GM21529 (cell line): Measurements from ENCODE around the gene PFKFB2.

Experiments used
- ATAC-seq: cut with Tn5 transposase; IDR thresholded peaks from one replicate; pipeline ENCODE4 v1.9.1; 2021; ENCODE audit not compliant: unreplicated experiment

PFKFB2 gene

DNA sequence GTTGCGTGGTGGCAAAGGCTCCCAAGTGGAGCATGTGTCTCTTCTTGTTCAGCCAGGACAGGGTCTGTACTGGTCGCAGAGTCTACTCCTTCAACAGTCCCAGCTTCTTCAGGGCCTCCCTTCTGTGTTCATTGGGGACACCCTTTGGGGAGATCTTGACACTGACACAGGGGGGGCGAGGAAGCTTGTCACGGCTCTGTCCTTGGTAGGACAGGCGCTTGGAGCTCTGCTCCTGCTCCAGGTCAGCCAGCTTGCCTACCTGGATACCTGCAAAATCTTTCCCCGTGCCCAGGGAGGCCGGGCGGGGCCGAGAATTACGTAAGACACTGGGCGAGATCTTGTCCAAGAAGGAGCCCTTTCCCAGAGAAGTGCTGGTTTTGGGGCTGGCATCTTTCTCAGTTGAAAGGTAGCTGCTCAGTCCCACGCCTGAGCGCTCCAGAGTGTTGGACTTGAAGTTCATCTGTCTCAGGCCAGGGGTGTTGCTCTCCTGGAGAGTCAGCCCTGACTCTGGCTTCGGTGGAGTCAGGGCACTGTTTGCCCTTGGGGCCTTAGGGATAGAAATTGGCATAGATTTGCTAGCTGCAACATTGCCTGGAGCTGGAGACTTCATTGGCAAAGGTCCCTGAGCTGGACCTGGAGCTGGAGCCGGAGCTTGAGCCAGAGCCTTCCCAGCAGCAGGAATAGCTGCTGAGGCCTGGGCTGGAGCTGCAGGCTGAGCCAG is 31.0 kb upstream of the PFKFB2 start:
- no peak for ATAC-seq

- no peak for ATAC-seq
Observed at GRCh38 chr1:207022996-207023679, 29.9 kb upstream of the PFKFB2 start.

DNA sequence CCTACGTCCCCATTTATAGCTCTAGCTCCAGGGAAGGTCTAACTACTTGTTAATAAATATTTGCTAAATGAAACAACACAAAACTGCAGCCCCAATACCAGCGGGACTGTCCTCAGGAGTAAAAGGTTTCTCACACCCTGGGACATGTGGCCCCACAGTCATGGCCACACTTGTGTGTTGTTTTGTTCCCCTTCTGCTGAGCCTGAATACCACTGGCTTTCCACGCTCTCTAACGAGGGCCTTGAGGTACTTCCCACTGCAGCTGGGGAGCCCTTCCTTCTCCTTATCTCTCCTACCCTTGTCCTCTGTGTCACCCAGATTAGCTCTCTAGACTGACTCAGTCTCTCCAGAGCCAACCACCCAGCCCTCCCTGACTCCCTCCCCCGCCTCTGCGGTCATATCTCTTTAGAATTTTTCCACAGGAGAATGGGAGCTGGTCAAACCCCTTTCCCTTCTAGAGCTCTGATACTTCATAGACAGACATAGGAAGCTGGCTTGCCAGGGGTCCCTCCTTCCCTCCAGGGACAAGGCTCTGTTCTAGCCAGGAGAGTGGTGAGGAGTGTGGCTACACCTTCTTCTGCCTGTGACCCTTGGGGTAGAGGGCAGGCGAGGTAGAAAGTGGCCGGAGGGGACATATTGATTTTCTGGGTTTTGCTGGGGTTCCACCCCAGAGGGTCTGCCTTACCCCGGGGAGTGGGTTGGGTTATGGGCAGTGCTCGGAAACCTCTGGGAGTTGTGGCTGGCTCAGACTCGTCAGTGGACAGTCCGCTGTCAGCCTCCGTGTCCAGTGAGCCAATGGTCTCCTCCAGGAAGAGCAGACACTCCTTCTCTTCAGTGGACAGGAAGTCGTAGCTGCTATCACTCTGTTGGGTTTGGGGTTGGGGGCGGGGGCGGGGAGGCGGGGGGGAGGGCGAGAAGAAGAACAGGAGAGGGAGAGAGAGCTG is 28.6 kb upstream of the PFKFB2 start:
- no peak for ATAC-seq

GRCh38 chr1:207025146-207025880 is 27.8 kb upstream of the PFKFB2 start:
- ATAC-seq = no peak

DNA sequence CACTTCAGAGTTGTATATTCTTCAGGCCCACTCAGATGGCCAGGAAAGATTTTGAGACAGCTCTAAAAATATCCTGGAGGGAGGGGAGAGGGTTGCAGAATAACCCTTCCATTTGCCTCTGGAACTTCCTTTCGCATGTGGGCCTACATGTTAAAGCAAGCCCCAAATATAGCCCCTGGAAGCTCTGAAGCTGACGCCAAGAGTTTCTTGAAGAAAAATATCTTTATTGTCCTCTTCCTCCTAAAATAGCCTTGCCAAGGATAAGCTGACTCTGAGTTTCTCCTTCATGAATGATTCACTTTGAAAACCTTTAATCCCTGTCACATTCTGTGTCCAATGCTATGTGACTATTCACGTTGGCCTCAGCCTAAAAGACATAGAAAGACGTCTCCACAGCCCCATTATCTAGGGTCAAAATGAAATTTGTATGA is 27.0 kb upstream of the PFKFB2 start:
- no peak for ATAC-seq

DNA sequence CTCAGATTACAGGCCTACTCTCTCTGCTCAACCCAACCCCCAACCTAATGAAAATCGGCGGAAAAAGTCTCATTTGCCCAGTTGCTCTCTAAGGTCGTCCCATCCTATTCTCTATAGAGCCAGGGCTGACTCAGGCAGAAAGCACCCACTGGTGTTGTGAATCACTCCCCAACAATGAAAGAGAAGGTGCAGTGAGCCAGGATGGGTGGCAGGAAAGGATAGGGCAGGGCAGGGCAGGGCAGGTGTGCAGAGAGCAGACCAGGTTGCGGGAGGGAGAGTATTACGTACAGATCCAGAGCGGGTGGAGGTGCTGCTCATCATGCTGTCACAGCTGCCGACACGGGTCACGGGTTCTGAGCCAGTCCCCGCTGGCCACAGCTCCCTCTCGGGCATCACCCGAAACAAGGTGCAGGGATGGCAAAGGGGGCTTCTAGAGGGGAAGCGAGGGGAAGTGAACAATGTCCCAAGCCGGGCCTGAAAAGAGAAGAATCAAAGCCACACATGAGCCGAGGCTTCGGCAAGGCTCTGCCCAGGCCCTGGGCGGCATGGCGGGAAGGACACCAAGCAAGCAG is 25.8 kb upstream of the PFKFB2 start:
- ATAC-seq = no peak

- no peak for ATAC-seq
Observed at GRCh38 chr1:207027921-207028320, 25.2 kb upstream of the PFKFB2 start.

- no peak for ATAC-seq
Observed at GRCh38 chr1:207028884-207029650, 24.0 kb upstream of the PFKFB2 start.

- no peak for ATAC-seq
Observed at GRCh38 chr1:207029701-207030521, 23.2 kb upstream of the PFKFB2 start.

DNA sequence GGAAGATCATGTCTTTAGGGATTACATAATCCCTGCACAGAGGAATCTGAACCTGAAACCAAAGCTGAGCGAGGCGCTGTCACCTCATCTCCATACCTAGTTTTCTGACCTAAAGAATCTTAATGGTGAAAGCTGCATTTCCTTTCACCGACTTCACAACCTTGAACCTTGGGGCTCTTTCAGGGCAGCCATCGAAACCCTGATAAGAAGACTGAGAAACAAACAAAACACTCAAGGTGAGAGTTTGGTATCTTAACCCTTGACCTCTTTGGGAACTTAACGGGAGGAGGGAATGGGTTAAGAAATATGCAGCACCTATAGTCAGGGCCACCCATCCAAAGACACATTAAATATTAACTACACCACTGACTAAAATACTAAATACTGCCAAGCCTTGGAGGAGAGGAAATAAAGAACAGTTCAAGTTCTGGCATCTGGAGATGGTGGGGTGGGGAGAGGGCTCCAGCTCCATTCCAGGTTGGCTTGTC is 22.5 kb upstream of the PFKFB2 start:
- ATAC-seq = no peak

GRCh38 chr1:207031016-207031415 is 22.1 kb upstream of the PFKFB2 start:
- ATAC-seq = no peak

- no peak for ATAC-seq
Observed at GRCh38 chr1:207031632-207032264, 21.3 kb upstream of the PFKFB2 start.

DNA sequence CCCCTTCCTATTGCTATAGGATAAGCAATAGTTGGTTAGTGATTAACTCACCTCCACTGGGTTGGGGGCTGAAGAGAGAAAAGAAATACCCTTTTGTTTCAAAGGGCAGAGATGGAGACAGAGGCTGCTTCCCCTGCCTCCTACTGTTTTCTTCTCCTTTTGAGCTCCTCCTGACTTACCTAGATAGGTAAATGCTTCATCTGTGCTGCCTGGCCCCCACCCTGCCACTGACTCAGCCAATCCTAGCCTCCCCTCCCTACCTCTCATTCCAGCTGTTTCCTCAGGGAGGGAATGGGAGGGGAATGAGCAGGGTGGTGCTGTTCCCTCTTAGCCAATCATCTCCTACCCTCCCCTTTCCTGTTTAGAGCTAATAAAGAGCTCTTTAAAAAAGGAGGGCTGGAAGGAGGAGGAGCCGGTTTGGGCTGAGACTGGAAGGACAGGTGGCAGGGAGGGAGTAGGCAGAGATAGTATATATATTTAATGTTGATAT is 20.5 kb upstream of the PFKFB2 start, which contains the start of gene C1orf116:
C1orf116 (minus strand) TSS at position 229 of the 490 bp plus-strand sequence. CDS start 5,158 bp downstream, outside the sequence.
- ATAC-seq = no peak

- ATAC-seq = no peak
Observed at GRCh38 chr1:207033302-207033701, 19.8 kb upstream of the PFKFB2 start.

DNA sequence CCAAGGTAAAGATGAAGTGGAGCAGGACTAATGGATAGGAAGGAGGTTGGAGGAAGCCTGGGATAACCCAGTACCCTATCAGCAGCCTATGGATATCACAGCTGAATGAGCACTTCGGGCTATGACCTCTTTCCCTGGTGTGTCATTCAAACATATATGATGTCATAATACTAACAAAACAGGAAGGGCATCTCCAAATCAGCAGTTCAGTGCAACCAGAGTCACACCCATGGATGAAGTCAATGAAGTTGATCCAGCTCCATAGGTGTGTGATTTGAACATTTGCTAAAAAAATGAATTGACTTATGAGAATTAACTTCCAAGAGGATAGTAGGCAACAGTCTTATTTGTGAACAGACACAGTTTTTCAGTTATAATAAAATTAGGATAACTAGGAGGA is 18.9 kb upstream of the PFKFB2 start:
- ATAC-seq = no peak

- ATAC-seq = no peak
Observed at GRCh38 chr1:207034998-207035397, 18.1 kb upstream of the PFKFB2 start.

GRCh38 chr1:207035877-207036551 is 17.1 kb upstream of the PFKFB2 start:
- no peak for ATAC-seq
